ENCODE measurements around the gene KRT85.

DNA sequence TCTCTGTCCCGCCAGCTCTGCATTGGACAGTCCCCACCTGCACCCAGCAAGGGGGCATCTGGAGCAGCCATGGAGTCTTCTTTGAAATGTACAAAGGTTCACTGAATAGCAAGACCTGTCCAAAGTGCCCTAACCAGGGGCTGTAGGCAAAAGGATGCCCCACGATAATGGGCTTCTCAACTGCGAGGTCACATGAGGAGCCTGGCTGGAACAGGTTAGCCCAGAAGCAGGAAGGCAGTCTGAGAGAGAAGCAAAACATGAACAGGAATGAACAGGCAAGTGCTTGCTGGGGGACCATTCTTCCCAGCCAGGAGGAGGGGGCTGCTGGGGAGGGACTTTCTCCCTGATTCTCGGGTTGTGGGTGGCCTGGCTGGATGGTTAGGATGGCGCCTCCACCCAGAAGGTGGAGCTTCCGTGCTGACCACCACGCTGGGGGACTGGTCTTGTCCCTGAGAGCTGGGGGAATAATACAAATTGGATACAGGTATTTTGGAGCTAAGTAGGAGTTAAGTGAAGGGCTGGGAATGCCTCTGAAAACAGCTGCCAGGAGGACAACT, 7.1 kb downstream of the KRT85 start:
- TF ChIP-seq POLR2AphosphoS5 (IDR thresholded peaks at IDR 0.05; ENCODE audit: low read depth, low read length) (no peak), POLR2A (IDR thresholded peaks at IDR 0.05; ENCODE audit: low read depth, low read length) (no peak), TAF1 (IDR thresholded peaks at IDR 0.05; ENCODE audit: low read depth, low read length) (no peak), SPI1 (IDR thresholded peaks at IDR 0.05; ENCODE audit: low read depth, low read length) (no peak), POU2F2 (IDR thresholded peaks at IDR 0.05; ENCODE audit: low read depth, low read length) (no peak)
